GM11168 (cell line): ENCODE results near the gene PIP4K2B.
"Not testable (repeated sequence)": the region's sequence is repeated elsewhere in the genome, so short reads cannot be mapped to it uniquely, and the experiment has no call there.

Source experiments
- in situ Hi-C: fragments of 300-500 bp; cut with MboI; formaldehyde crosslinking; loops from one replicate; pipeline ENCODE4 v1.12.0; 2022; ENCODE audit warnings: low sequenced_read_pairs; ENCODE audit not compliant: unreplicated experiment

PIP4K2B gene

DNA sequence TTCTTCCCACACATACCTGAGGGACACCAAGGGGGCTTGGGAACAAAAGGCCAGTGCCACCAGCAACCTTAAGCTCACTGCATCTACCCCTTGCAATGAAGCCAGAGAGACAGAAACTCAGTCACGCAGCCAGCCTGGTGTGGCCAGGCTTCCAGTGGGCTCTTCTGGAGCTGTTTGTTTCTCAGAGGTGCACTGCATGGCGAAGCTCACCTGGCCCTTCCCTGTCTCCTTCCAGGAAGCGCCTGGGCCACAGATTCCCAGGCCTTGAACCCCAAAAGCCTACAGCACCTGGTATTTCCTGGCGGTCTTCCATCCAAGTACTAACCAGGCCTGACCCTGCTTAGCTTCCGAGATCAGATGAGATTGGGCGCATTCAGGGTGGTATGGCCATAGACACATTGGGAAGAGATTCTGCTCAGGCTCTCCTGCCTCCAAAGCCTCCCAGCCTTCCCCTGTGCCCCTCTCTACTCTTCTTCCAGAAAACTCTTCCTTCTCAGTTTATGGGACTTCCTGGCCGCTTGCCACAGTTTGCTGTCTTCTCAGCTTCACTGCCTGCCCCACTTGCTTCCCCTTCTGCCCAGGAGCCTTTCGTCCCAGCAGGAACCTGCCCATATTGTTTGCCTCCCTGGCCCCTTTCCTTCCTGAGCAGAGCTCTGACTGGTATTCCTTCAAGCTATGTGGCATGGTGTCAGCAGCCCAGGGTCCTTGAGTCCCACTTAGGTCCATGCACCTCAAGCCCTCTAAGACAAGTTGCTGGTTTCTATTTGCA lies 67.6 kb downstream of the PIP4K2B start:
- in situ Hi-C loops, result loop anchor here (5.0 kb wide), 1 partner anchor 54 kb away; no protein-coding TSS in a partner anchor

DNA sequence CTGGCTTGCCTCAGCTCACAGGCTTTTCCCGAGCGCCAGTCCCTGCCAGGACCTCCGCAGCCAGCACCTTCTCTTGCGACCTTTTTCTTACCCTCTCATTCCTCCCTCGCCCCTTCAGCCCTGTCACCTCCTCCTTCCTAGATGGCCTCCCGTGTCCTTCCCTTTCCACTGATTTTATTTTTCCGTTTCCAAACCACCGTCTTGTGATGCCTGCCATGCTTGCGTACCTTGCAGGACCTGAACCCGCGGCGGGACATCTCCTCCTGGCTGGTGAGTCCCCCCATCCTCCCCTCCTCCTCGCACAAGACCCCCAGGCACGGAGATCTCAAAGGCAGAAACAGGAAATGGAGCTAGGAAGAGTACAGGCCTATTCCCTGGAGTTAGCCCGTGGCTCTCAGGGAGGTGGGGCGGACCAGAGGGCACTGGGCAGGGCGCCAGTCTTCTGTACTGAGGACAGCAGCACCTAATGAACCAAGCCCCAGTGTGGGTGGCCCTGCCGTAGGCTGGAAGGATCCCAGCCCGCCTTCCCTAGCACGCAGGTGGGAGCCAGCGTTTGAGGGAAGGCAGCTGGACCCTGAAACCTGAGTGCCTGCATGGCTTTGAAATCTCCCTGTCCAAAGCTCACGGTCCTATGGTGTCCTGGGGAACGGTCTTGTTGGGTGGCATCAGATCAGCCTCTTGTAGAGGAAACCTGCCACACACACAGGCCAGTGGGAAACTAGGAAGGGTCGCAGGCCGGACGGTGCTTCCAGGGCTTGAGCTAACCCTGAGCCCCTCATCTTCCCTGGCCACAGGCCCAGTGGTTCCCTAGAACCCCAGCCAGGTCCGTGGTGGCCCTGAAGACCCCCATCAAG lies 68.6 kb downstream of the PIP4K2B start:
- in situ Hi-C loops, result loop anchor here (5.0 kb wide), 1 partner anchor 53 kb away; no protein-coding TSS in a partner anchor

DNA sequence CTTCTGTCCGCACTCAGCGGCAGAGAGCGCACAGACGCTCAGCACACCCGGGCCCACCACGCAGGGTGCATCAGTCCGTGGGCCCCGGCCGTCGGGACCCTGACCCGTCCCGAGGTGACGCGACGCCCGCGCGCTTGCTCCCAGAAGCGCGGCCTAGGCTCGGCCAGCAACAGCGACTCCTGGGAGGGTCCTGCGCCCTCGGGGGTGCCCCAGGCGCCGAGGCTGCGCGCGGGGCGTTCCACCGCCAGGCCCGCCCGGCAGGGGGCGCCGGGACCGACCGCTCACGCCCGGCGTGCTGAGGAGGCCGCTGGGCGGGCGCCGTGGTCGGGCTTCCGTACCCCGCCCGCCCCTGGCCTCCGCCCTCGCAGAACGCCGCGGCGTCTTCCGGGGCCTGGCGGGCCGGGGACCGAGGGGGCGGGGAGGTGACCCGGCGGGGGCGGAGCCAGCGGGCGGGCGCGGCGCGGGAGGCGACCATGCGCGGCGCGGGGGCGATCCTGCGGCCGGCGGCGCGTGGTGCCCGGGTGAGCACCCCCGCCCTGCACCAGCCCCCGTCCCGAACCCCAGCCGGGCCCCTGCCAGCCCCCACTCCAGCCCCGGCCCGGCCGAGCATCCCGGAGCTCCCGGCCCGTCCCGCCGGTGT lies 69.3 kb downstream of the PIP4K2B start, which contains the start of gene CISD3:
CISD3 (plus strand) TSS at position 456 of the 640 bp plus-strand sequence; CDS start at position 474, 18 bp downstream.
- in situ Hi-C loops, result loop anchor here (5.0 kb wide), 1 partner anchor 53 kb away; no protein-coding TSS in a partner anchor

DNA sequence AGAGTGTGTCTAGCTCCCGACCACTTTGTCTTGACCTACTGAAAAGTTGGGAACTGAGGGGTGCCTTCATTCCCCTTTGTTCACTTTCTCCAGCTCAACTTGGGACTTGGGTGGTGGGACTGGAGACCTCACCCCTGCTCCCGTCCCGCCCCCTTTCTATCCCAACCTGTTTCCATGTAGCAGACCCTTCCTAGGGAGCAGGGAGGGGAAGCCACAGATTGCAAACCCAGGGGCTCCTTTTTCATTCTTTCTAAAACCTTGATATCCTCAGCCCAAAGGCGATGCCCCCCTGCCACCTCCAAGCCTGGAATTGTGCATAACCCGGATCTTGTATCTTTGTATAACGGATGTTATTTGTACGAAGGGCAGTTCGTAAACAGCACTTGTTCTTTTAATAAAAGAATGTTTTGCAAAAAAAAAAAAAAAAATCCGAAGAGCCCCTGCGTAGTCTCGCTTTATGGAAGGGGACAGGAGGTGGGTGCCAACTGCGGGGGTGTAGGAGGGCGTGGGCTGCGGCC lies 69.9 kb downstream of the PIP4K2B start:
- in situ Hi-C loops, result no loop called here

DNA sequence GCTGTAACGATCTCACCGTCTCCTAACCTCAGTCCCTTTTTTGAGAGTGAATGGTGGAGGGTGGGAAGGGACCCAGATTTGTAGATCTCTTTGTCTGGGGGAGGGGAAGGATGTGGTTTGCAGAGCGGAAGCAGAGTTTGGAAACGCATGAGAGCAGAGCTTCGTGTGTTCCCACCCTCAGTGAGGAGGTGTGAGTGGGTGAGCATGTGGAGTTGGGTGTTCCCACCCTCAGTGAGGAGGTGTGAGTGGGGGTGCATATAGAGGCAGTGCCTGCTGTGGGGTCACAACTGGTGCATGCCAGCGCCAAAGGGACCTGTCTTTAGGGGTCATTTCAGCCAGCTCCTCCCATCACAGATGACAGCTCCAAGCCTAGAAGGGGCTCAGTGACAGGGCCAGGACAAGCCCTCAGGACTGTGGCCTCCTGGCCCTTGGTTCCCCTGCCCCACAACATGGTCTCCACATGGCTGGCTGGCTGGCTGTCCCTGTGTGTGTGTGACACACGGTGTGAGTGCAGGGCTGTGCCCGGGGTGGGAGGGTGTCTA lies 71.0 kb downstream of the PIP4K2B start:
- in situ Hi-C loops, result no loop called here

DNA sequence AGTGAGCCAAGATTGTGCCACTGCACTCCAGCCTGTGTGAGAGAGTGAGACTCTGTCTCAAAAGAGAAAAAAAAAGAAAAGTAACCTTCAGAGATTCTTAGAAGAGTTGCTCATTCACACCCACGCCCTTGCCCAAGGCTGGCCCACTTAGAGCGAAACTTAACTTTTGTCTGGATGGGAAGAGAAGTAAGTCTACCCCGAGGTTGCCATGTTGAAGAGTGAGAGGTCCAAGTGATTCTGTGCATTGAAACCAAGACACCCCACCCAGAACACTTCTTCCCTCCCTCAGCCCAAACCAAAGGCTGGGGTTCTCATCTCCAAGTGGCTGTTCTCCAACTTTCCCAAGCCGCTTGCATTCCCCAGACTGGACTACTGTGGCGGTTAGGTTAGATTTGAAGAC lies 71.6 kb downstream of the PIP4K2B start:
- in situ Hi-C loops, result no loop called here

DNA sequence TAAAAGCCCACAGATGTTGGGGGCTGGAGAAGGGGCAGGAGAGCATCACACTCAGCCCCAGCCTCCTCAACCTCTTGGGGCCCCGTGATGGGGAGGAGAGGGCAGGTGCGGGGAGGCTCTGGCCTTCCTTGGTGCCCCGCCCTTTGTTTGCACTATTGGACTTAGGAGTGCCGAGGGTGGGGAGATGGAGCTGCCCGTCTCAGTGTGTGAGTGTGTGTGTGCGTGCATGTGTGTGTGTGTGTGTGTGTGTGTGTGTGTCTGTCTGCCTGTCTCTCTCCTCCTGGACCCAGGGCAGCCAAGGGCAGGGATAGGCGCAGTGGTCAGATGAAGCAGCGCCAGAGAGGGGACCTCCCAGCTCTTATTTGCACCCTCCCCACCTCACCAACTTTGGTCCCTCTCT lies 73.2 kb downstream of the PIP4K2B start:
- in situ Hi-C loops, result not testable (repeated sequence)

DNA sequence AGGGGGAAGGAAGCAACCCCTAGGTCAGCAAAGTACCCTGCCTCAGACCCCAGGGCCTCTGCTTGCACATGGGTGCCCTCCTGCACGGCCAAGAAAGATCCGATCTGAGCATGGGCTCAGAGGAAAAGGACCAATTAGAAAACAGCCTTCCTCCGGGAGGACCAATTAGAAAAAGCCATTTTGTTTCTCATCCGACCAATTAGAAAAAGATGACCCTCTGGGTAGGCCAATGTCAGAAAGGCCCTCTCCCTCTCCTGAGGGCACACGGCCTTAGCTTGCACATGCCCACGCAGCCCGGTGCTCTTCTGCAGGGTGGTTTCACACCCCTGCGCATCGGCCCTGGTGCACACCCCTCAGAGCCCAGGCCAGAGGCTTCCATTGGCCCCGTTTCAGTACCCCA lies 74.3 kb downstream of the PIP4K2B start:
- in situ Hi-C loops, result no loop called here

DNA sequence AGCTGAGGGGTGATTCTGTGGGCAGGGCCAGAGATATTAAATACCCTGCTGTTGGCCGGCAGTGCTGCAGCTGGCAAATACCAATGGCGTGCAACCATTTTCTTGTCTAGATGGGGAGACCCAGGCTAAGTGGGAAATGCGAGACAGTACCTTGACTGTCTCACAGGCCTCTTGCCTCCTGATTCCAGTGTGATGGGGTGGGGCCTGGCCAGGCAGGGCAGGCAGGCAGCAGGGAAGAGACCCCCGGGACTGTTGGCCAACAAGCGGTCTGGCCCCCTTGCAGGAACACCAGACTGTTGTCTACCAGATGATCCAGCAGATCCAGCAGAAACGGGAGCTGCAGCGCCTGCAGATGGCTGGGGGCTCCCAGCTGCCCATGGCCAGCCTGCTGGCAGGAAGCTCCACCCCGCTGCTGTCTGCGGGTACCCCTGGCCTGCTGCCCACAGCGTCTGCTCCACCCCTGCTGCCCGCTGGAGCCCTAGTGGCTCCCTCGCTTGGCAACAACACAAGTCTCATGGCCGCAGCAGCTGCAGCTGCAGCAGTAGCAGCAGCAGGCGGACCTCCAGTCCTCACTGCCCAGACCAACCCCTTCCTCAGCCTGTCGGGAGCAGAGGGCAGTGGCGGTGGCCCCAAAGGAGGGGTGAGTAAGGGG lies 74.9 kb downstream of the PIP4K2B start:
- in situ Hi-C loops, result no loop called here

DNA sequence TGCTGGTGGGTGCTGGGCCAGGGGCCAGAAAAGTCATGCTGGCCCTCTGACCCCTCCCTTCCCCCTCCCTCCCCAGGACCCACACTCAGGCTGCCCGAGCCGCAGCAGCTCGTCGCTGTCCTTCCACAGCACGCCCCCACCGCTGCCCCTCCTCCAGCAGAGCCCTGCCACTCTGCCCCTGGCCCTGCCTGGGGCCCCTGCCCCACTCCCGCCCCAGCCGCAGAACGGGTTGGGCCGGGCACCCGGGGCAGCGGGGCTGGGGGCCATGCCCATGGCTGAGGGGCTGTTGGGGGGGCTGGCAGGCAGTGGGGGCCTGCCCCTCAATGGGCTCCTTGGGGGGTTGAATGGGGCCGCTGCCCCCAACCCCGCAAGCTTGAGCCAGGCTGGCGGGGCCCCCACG lies 77.6 kb downstream of the PIP4K2B start:
- in situ Hi-C loops, result no loop called here

DNA sequence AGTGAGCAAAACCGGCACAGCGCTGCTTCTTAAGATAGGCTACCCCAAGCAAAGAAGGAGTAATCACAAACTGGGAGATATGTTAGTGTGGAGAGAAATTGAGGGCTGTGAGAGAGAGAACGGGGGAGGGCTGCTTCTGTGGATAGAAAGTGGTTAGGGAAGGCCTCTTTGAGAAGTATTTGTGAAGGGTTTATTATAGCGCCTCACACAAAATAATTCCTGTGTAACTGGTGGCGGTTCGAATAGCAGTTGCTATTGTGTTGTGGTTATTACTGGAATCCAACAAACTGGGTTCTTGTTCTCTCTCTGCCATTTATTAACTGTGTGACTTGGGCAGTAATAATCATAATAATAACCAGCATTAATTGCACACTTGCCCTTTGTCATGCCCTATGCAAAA lies 78.4 kb downstream of the PIP4K2B start:
- in situ Hi-C loops, result no loop called here

DNA sequence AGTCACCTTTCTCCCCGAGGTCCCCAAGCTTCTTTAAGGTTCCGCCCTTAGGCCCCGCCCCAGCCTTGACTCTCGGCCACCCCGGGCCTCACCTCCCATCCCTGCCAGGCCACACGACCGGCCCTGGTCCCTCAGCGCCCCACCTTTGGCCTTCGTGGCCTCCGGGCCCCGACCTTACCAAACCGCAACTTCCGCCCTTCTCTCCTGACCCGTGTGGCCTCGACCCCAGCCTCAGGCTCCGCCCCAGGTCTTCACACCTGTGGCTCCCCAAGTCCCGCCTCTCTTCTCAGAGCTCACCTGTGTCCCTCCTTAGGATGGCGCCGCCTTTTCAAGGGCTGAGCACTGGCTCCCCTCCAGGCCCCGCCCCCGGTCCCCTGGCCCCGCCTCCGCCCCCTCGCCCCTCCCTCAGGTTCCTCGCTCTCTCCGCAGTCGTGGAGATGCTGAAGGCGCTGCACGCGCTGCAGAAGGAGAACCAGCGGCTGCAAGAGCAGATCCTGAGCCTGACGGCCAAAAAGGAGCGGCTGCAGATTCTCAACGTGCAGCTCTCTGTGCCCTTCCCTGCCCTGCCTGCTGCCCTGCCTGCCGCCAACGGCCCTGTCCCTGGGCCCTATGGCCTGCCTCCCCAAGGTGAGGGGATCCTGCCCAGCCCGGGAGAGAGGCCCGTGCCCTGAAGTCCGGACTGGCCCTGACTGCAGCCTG lies 79.3 kb downstream of the PIP4K2B start:
- in situ Hi-C loops, result no loop called here

DNA sequence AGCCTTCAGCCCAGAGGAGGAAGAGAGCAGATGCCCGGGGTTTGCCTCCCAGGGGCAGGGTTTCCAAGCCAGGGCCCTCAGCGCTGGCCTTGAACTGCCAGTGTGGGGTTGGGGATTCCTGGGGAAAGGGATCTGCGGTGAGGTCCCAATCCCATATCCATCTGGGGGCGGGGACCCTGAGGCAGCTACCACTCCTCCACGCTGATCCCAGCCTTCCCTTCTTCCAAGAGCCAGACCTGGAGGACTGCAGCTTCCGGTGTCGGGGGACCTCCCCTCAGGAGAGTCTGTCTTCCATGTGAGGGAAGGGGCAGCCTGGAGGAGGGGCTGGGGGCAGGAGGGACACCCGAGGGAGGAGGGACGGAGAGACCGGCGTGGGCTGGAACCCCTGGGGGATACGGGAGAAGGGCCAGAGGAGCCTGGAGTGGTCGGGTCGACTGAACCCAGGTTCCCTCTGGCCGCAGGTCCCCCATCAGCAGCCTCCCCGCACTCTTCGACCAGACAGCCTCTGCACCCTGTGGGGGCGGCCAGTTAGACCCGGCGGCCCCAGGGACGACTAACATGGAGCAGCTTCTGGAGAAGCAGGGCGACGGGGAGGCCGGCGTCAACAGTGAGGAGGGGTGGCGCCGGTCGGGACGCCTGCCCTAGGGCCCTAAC lies 79.9 kb downstream of the PIP4K2B start:
- in situ Hi-C loops, result no loop called here

DNA sequence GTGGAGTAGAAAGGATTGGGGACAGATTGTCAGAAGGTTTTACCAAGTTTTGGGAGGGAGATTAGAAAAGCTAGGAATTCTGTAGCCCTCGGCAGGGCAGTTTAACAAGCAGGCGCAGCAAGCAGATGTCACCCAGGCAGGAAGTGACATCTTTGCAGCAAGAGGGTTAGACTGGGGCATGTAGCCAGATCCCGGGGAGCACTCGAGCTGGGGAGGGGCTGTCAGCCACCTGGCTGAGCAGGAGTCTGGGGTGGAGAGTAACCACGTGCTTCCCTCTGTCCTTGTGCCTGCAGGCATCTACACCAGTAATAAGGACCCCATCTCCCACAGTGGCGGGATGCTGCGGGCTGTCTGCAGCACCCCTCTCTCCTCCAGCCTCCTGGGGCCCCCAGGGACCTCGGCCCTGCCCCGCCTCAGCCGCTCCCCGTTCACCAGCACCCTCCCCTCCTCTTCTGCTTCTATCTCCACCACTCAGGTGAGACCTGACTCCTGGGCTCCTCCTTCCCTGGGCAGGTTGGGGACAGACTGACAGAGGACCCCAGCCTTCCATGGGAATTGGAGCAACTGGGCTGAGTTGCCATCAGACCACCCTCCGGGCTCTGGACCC lies 82.1 kb downstream of the PIP4K2B start:
- in situ Hi-C loops, result no loop called here

DNA sequence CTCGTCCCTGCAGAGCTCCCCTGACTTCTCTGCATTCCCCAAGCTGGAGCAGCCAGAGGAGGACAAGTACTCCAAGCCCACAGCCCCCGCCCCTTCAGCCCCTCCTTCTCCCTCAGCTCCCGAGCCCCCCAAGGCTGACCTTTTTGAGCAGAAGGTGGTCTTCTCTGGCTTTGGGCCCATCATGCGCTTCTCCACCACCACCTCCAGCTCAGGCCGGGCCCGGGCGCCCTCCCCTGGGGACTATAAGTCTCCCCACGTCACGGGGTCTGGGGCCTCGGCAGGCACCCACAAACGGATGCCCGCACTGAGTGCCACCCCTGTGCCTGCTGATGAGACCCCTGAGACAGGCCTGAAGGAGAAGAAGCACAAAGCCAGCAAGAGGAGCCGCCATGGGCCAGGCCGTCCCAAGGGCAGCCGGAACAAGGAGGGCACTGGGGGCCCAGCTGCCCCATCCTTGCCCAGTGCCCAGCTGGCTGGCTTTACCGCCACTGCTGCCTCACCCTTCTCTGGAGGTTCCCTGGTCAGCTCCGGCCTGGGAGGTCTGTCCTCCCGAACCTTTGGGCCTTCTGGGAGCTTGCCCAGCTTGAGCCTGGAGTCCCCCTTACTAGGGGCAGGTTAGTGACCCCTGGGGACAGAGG lies 82.9 kb downstream of the PIP4K2B start:
- in situ Hi-C loops, result no loop called here
